ENCODE results near the gene TRIM17. TPM values are rescaled to one million over a fixed set of nuclear protein-coding genes. Genes with fewer than 3 reads are reported as not detected.

TRIM17 gene
- total and polyA plus RNA-seq, 9 of the 15 experiments (the other 6 are each of a cell fraction or from before 2014, with no cell fraction given) = not detected

- TF ChIP-seq FOXA3 (CRISPR knock-in tag; conservative IDR thresholded peaks at IDR 0.05 in 1 of 2, IDR thresholded peaks at IDR 0.05 in 1 of 2) (no peak), MCM5 (IDR thresholded peaks at IDR 0.05; ENCODE audit: low read depth) (no peak), ZNF398 (CRISPR knock-in tag; IDR thresholded peaks at IDR 0.05) (no peak), ZFP36 (IDR thresholded peaks at IDR 0.05; ENCODE audit: low read depth, low read length, partially characterized antibody) (no peak), ZNF408 (CRISPR knock-in tag; IDR thresholded peaks at IDR 0.05; ENCODE audit: low read depth) (no peak), SMAD2 (IDR thresholded peaks at IDR 0.05; ENCODE audit: low read depth, low read length) (no peak), CLOCK (CRISPR knock-in tag; IDR thresholded peaks at IDR 0.05; ENCODE audit: borderline replicate concordance) (no peak), STAT6 (CRISPR knock-in tag; IDR thresholded peaks at IDR 0.05) (no peak), ZNF583 (CRISPR knock-in tag; IDR thresholded peaks at IDR 0.05) (no peak), CREM (IDR thresholded peaks at IDR 0.05; ENCODE audit: low read depth) (no peak), HNRNPL (IDR thresholded peaks at IDR 0.05; ENCODE audit: low read depth, low read length) (no peak), FUS (optimal IDR thresholded peaks at IDR 0.05; ENCODE audit: low read depth, low read length) (no peak), PRMT5 (CRISPR knock-in tag; IDR thresholded peaks at IDR 0.05) (no peak), ZBTB2 (IDR thresholded peaks at IDR 0.05) (no peak), ZNF311 (CRISPR knock-in tag; IDR thresholded peaks at IDR 0.05) (no peak), DPF2 (IDR thresholded peaks at IDR 0.05) (no peak), PCBP2 (IDR thresholded peaks at IDR 0.05; ENCODE audit: low read depth, low read length, poor library complexity, severe bottlenecking) (no peak), RUNX1 (IDR thresholded peaks at IDR 0.05; ENCODE audit: low read depth) (no peak)
- TF ChIP-seq, protein P1, sequence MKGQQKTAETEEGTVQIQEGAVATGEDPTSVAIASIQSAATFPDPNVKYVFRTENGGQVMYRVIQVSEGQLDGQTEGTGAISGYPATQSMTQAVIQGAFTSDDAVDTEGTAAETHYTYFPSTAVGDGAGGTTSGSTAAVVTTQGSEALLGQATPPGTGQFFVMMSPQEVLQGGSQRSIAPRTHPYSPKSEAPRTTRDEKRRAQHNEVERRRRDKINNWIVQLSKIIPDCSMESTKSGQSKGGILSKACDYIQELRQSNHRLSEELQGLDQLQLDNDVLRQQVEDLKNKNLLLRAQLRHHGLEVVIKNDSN (CRISPR knock-in tag; IDR thresholded peaks at IDR 0.05) = no peak
- TF ChIP-seq, protein P2, sequence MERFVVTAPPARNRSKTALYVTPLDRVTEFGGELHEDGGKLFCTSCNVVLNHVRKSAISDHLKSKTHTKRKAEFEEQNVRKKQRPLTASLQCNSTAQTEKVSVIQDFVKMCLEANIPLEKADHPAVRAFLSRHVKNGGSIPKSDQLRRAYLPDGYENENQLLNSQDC (CRISPR knock-in tag; IDR thresholded peaks at IDR 0.05) = no peak
Observed at GRCh38 chr1:228378873-228379460, 37.7 kb downstream of the TRIM17 start (continued).

All from K562 (cell line).